SJSA1 (cell line): Measurements from ENCODE around the gene EMC9. TPM values are rescaled to one million over a fixed set of nuclear protein-coding genes. Genes with fewer than 3 reads are reported as not detected.
A peak's percentile ranks its signal among the peaks of the same experiment; 100 is the strongest.

Experiments used
- DNase-seq, 2 experiments: peaks; one replicate each; pipeline ENCODE4 v3.0.0-alpha.2; 2015 to 2020; ENCODE audit warnings: low spot score in 2 of 2, low read depth in 1 of 2
- H3K27ac ChIP-seq: fragments of 250-450 bp; sonication (Bioruptor Pico); 2 replicates; pipeline ENCODE4 v1.5.1; 2020; ENCODE audit warnings: mild to moderate bottlenecking, moderate library complexity
- H3K27me3 ChIP-seq: fragments of 250-450 bp; sonication (Bioruptor Pico); replicated peaks from 2 replicates; pipeline ENCODE4 v1.5.1; 2020; ENCODE audit warnings: mild to moderate bottlenecking, moderate library complexity
- H3K36me3 ChIP-seq: fragments of 250-450 bp; sonication (Bioruptor Pico); 2 replicates; pipeline ENCODE4 v1.5.1; 2020; ENCODE audit warnings: mild to moderate bottlenecking
- H3K4me1 ChIP-seq: fragments of 250-450 bp; sonication (Bioruptor Pico); replicated peaks from 2 replicates; pipeline ENCODE4 v1.6.1; 2021; ENCODE audit warnings: mild to moderate bottlenecking
- H3K4me3 ChIP-seq: fragments of 250-450 bp; sonication (Bioruptor Pico); 2 replicates; pipeline ENCODE4 v1.5.1; 2020; ENCODE audit warnings: mild to moderate bottlenecking
- H3K9me3 ChIP-seq: fragments of 250-450 bp; sonication (Bioruptor Pico); replicated peaks from 2 replicates; pipeline ENCODE4 v1.5.1; 2020; ENCODE audit warnings: mild to moderate bottlenecking
- total RNA-seq: library from RNA; depleted of rRNA; stranded (reverse); fragments of >200 nt; shearing (Covaris generic); gene quantifications from 2 replicates; pipeline ENCODE4 v1.2.3, GENCODE V29; 2014

The EMC9 gene
- total RNA-seq, 1 experiment from 2014 or later, result 11.1 TPM

GRCh38 chr14:24149302-24149969, 8.0 kb upstream of the EMC9 start:
- H3K27me3 ChIP-seq, result no peaks in the 10 kb centered on the region
- H3K9me3 ChIP-seq, result no peaks in the 10 kb centered on the region
- DNase-seq, result no peak
- no peak overlapping the region for H3K4me3 ChIP-seq
- no peak overlapping the region for H3K27ac ChIP-seq
- peaks cover 66% of the 10 kb centered on the region for H3K36me3 ChIP-seq
- peaks cover 19% of the 10 kb centered on the region for H3K4me1 ChIP-seq

- Histone ChIP-seq H3K36me3 (peaks cover 79% of the 10 kb centered on the region), H3K27ac (no peak overlapping the region), H3K4me3 (peak overlapping the region; percentile 86), H3K4me1 (peaks cover 23% of the 10 kb centered on the region), H3K27me3 (no peaks in the 10 kb centered on the region), H3K9me3 (no peaks in the 10 kb centered on the region)
- no peak for DNase-seq
Observed at GRCh38 chr14:24147761-24148428, 6.5 kb upstream of the EMC9 start.

GRCh38 chr14:24146978-24147760, 5.8 kb upstream of the EMC9 start, which contains the start of gene RNF31:
TSS of gene RNF31 (plus strand) at chr14:24147498. CDS start at chr14:24147699, 201 bp downstream.
- Histone ChIP-seq H3K9me3 (no peaks in the 10 kb centered on the region), H3K27ac (peak within 1 kb of the TSS; percentile 53), H3K4me1 (peaks cover 25% of the 10 kb centered on the region), H3K4me3 (peak within 1 kb of the TSS; percentile 86), H3K27me3 (no peaks in the 10 kb centered on the region), H3K36me3 (peaks cover 77% of the 10 kb centered on the region)
- DNase-seq, result peak; percentile 96 to 98

- H3K27ac ChIP-seq, result peak within 1 kb of the TSS; percentile 53
- H3K27me3 ChIP-seq, result no peaks in the 10 kb centered on the region
- no peaks in the 10 kb centered on the region for H3K9me3 ChIP-seq
Observed at GRCh38 chr14:24146453-24146977, 5.1 kb upstream of the EMC9 start, which contains the start of gene PSME2. TSS of gene PSME2 (minus strand) at chr14:24146610. CDS start at chr14:24146581, 29 bp downstream.

GRCh38 chr14:24145690-24146452, 4.5 kb upstream of the EMC9 start:
- H3K4me3 ChIP-seq, result peak overlapping the region; percentile 86
- H3K9me3 ChIP-seq, result no peaks in the 10 kb centered on the region
- peak; percentile 56 to 78 for DNase-seq
- peak overlapping the region; percentile 44 for H3K27ac ChIP-seq
- peaks cover 69% of the 10 kb centered on the region for H3K36me3 ChIP-seq
- H3K4me1 ChIP-seq, result peaks cover 30% of the 10 kb centered on the region
- no peaks in the 10 kb centered on the region for H3K27me3 ChIP-seq

More at GRCh38 chr14:24146453-24146977, 5.1 kb upstream of the EMC9 start, which contains the start of gene PSME2:
- H3K4me3 ChIP-seq, result peak within 1 kb of the TSS; percentile 86
- H3K4me1 ChIP-seq, result peaks cover 30% of the 10 kb centered on the region
- peaks cover 75% of the 10 kb centered on the region for H3K36me3 ChIP-seq
- peak; percentile 93 to 98 for DNase-seq

GRCh38 chr14:24145219-24145618, 3.8 kb upstream of the EMC9 start:
- Histone ChIP-seq H3K27me3 (no peaks in the 10 kb centered on the region), H3K27ac (no peak overlapping the region), H3K9me3 (no peaks in the 10 kb centered on the region), H3K4me3 (peak overlapping the region; percentile 86), H3K4me1 (peaks cover 30% of the 10 kb centered on the region), H3K36me3 (peaks cover 62% of the 10 kb centered on the region)
- DNase-seq, result no peak

- no peak for DNase-seq
- H3K27me3 ChIP-seq, result no peaks in the 10 kb centered on the region
- H3K36me3 ChIP-seq, result peaks cover 58% of the 10 kb centered on the region
- H3K4me1 ChIP-seq, result peaks cover 30% of the 10 kb centered on the region
- H3K9me3 ChIP-seq, result no peaks in the 10 kb centered on the region
- no peak overlapping the region for H3K4me3 ChIP-seq
- H3K27ac ChIP-seq, result no peak overlapping the region
Observed at GRCh38 chr14:24144451-24144850, 3.1 kb upstream of the EMC9 start.

- H3K36me3 ChIP-seq, result peaks cover 58% of the 10 kb centered on the region
- H3K27me3 ChIP-seq, result no peaks in the 10 kb centered on the region
- H3K9me3 ChIP-seq, result no peaks in the 10 kb centered on the region
- no peak for DNase-seq
- H3K4me1 ChIP-seq, result peaks cover 28% of the 10 kb centered on the region
- H3K27ac ChIP-seq, result no peak overlapping the region
- no peak overlapping the region for H3K4me3 ChIP-seq
Observed at GRCh38 chr14:24143511-24143910, 2.1 kb upstream of the EMC9 start.

GRCh38 chr14:24139272-24139934, 2.0 kb downstream of the EMC9 start:
- Histone ChIP-seq H3K9me3 (no peaks in the 10 kb centered on the region; the same call in 1 of the 2 replicates), H3K27me3 (no peaks in the 10 kb centered on the region), H3K4me3 (no peak overlapping the region), H3K36me3 (peaks cover 62% of the 10 kb centered on the region), H3K27ac (no peak overlapping the region), H3K4me1 (peaks cover 24% of the 10 kb centered on the region)
- no peak for DNase-seq

- Histone ChIP-seq H3K36me3 (peaks cover 54% of the 10 kb centered on the region), H3K4me3 (no peak overlapping the region), H3K27me3 (no peaks in the 10 kb centered on the region), H3K9me3 (no peaks in the 10 kb centered on the region; the same call in 1 of the 2 replicates), H3K4me1 (peaks cover 21% of the 10 kb centered on the region), H3K27ac (no peak overlapping the region)
- no peak for DNase-seq
Observed at GRCh38 chr14:24138396-24139271, 2.8 kb downstream of the EMC9 start.

GRCh38 chr14:24137529-24138395, 3.6 kb downstream of the EMC9 start:
- H3K4me3 ChIP-seq, result no peak overlapping the region
- peaks cover 20% of the 10 kb centered on the region for H3K4me1 ChIP-seq
- peaks cover 45% of the 10 kb centered on the region for H3K36me3 ChIP-seq
- H3K9me3 ChIP-seq, result no peaks in the 10 kb centered on the region; the same call in 1 of the 2 replicates
- no peak for DNase-seq
- H3K27ac ChIP-seq, result no peak overlapping the region
- no peaks in the 10 kb centered on the region for H3K27me3 ChIP-seq
